GM06990 (cell line): Measurements from ENCODE around the gene RBM4B.
"Not testable (repeated sequence)": the region's sequence is repeated elsewhere in the genome, so short reads cannot be mapped to it uniquely, and the experiment has no call there.

Experiments
- DNase-seq: peaks from one replicate; pipeline ENCODE4 v3.0.0-alpha.2; 2011; ENCODE audit not compliant: insufficient read length; ENCODE audit errors: extremely low read depth
- H3K27me3 ChIP-seq: replicated peaks from 2 replicates; pipeline ENCODE4 v1.6.0; 2011; ENCODE audit warnings: low read length; ENCODE audit not compliant: control insufficient read depth, insufficient read depth
- H3K36me3 ChIP-seq: 2 replicates; pipeline ENCODE4 v1.5.1; 2011; ENCODE audit warnings: low read length; ENCODE audit not compliant: control insufficient read depth, insufficient read depth
- H3K4me3 ChIP-seq: replicated peaks from 2 replicates; pipeline ENCODE4 v1.5.1; 2011; ENCODE audit warnings: low read depth, mild to moderate bottlenecking, control low read depth, low read length
- CTCF ChIP-seq: IDR thresholded peaks from 2 replicates; pipeline ENCODE4 v1.5.1; 2011; ENCODE audit warnings: low read length, control low read depth, mild to moderate bottlenecking, inconsistent platforms; ENCODE audit not compliant: insufficient read depth, poor library complexity, severe bottlenecking

The RBM4B gene

GRCh38 chr11:66649903-66650302 is 27.8 kb downstream of the RBM4B start:
- H3K4me3 ChIP-seq: no peak overlapping the region
- H3K36me3 ChIP-seq: peaks cover 31% of the 10 kb centered on the region
- no peak for DNase-seq
- H3K27me3 ChIP-seq: no peaks in the 10 kb centered on the region
- no peak for TF ChIP-seq CTCF

GRCh38 chr11:66646828-66647227 is 30.9 kb downstream of the RBM4B start:
- Histone ChIP-seq H3K27me3 (no peaks in the 10 kb centered on the region), H3K4me3 (no peak overlapping the region), H3K36me3 (peaks cover 35% of the 10 kb centered on the region)
- no peak for DNase-seq
- no peak for TF ChIP-seq CTCF

DNA sequence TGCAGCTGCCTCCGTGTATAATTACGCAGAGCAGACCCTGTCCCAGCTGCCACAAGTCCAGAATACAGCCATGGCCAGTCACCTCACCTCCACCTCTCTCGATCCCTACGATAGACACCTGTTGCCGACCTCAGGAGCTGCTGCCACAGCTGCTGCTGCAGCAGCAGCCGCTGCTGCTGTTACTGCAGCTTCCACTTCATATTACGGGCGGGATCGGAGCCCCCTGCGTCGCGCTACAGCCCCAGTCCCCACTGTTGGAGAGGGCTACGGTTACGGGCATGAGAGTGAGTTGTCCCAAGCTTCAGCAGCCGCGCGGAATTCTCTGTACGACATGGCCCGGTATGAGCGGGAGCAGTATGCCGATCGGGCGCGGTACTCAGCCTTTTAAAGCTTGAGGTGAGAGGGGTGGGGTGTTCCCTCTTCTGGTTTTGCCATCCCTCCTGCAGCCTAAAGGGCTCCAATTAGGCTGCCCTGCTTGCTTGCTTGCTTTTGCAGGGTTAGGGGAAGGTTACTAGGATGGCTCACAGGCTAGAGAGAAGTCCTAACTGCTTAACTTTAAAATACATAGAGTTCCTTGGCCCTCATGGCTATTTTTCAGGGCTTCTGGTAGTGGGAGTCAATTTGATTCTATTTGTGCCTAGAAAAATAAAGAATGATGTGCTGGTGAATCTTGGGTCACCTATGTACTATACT is 33.8 kb downstream of the RBM4B start:
- DNase-seq: no peak
- Histone ChIP-seq H3K27me3 (no peaks in the 10 kb centered on the region), H3K4me3 (no peak overlapping the region), H3K36me3 (peaks cover 33% of the 10 kb centered on the region)
- TF ChIP-seq CTCF: no peak

GRCh38 chr11:66641834-66642233 is 35.9 kb downstream of the RBM4B start:
- TF ChIP-seq CTCF: no peak
- Histone ChIP-seq H3K36me3 (peaks cover 30% of the 10 kb centered on the region), H3K4me3 (peak overlapping the region; percentile 87), H3K27me3 (no peaks in the 10 kb centered on the region)
- no peak for DNase-seq

DNA sequence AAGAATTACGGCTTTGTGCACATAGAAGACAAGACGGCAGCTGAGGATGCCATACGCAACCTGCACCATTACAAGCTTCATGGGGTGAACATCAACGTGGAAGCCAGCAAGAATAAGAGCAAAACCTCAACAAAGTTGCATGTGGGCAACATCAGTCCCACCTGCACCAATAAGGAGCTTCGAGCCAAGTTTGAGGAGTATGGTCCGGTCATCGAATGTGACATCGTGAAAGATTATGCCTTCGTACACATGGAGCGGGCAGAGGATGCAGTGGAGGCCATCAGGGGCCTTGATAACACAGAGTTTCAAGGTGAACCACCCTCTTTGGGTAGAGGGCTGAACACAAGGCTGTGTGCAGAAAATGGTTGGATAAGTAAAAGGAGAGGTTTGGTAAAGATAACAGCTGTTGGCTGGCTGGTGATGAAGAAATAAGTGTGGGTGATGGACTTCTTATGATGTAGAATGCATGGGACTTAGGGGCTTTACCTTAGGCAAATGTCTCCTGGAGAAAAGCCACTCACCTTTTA is 37.8 kb downstream of the RBM4B start:
- H3K4me3 ChIP-seq: peak overlapping the region; percentile 87
- not testable (repeated sequence) for DNase-seq, H3K27me3 ChIP-seq
- peaks cover 13% of the 10 kb centered on the region for H3K36me3 ChIP-seq

DNA sequence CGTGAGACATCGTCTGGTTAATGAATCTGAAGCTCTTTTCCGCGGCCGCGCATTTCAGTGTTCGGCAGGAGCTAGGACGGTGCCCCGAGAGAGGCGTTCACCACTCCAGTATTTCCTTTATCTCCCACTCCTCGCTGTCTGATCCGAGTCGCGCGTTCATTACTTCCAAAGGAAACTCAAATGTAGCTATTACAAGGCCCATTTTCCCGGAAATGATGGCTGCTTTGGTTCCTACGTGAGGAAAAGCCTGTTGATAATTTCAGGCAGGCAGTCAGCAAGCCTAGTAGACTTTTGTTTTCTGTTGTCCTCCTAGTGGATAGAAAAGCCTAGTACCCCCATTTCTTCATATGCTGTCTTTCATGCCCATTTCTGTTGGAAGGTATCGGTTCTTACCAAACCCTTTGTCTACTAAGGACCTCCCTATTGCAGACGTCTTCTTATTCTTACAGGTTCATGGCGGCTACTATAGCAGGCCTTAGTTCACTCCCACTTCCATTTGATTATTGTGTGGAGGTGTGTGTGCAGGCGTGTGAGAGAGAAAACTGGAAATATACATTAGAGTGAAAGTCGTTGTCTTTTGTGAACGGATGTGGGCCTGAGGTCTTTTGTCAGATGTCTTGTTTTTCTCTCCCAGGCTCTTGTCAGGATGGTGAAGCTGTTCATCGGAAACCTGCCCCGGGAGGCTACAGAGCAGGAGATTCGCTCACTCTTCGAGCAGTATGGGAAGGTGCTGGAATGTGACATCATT is 38.4 kb downstream of the RBM4B start:
- no peak for DNase-seq
- H3K4me3 ChIP-seq: peak overlapping the region; percentile 87
- peaks cover 13% of the 10 kb centered on the region for H3K36me3 ChIP-seq

More for the DNA sequence above, 38.4 kb downstream of the RBM4B start:
- H3K27me3 ChIP-seq: no peaks in the 10 kb centered on the region
- TF ChIP-seq CTCF: no peak
